BLaER1 (cell line): ENCODE results near the gene LNX2.

Experiments
- H3K27ac ChIP-seq: shearing (Covaris generic); formaldehyde crosslinking; 2 replicates; pipeline ENCODE4 v1.8.1; 2022
- H3K27me3 ChIP-seq: shearing (Covaris generic); formaldehyde crosslinking; 2 replicates; pipeline ENCODE4 v1.8.1; 2022
- H3K36me3 ChIP-seq: shearing (Covaris generic); formaldehyde crosslinking; 2 replicates; pipeline ENCODE4 v1.8.1; 2022
- H3K4me1 ChIP-seq: shearing (Covaris generic); formaldehyde crosslinking; 2 replicates; pipeline ENCODE4 v1.8.1; 2022
- H3K4me2 ChIP-seq: shearing (Covaris generic); formaldehyde crosslinking; 2 replicates; pipeline ENCODE4 v1.8.1; 2022
- H3K4me3 ChIP-seq: shearing (Covaris generic); formaldehyde crosslinking; 2 replicates; pipeline ENCODE4 v1.8.1; 2022
- H3K9ac ChIP-seq: shearing (Covaris generic); formaldehyde crosslinking; 2 replicates; pipeline ENCODE4 v1.8.1; 2022
- H3K9me3 ChIP-seq: shearing (Covaris generic); formaldehyde crosslinking; 2 replicates; pipeline ENCODE4 v1.8.1; 2022
- H4K20me1 ChIP-seq: shearing (Covaris generic); formaldehyde crosslinking; 2 replicates; pipeline ENCODE4 v1.8.1; 2022
- Cebpa-rat ChIP-seq: shearing (Covaris generic); IDR thresholded peaks from 2 replicates; pipeline ENCODE4 v1.8.1; 2022

LNX2 gene

DNA sequence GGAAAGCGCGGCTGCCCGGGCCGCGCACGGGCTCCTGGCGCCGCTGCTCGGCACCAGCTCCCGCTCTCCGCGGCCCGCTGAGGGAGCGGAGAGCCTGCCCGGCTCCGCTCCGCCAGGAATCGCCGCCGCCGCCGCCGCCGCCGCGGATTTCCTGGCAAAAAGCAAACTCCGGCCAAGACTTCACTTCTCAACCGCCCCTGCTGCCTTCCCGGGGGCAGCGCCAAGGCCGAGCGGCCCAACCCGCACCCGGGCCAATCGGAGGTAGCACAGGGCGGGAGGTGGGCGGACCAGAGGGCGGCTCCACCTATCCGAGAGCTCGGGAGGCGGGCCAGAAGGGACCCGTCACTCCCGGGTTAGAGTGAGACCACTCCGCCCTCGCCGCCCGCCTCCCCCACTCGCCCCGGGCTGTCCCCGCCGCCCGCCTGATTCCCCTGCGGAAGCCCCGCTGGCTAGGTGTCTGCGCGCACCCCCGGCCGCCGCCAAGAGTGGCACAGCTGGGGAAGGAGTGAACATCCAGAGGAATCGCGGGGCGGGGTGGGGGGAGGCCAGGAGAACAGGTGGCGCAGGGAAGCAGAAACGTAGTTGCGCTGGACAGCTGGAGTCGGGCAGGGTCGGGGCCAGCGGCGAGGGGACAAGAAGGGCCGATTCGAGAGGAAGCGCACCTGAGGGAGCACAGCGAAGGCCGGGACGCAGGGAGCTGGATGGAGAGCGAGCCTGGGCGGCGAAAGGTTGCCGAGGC lies at the start of gene LNX2:
TSS of gene LNX2 (minus strand) at position 153 of the 739 bp plus-strand sequence. CDS start 38,826 bp downstream, outside the sequence.
- TF ChIP-seq Cebpa-rat, result no peak
- H3K4me1 ChIP-seq, result peaks cover 40% of the 10 kb centered on the region
- peaks cover 32% of the 10 kb centered on the region for H3K36me3 ChIP-seq
- H3K9ac ChIP-seq, result peak within 1 kb of the TSS; percentile 88
- H3K27ac ChIP-seq, result peak within 1 kb of the TSS; percentile 88
- no peaks in the 10 kb centered on the region for H3K9me3 ChIP-seq
- peak within 1 kb of the TSS; percentile 95 for H3K4me2 ChIP-seq
- H3K27me3 ChIP-seq, result no peaks in the 10 kb centered on the region
- H3K4me3 ChIP-seq, result peak within 1 kb of the TSS; percentile 92
- peaks cover 76% of the 10 kb centered on the region for H4K20me1 ChIP-seq

GRCh38 chr13:27667946-27668345 lies 47.6 kb upstream of the LNX2 start:
- Histone ChIP-seq H3K4me1 (0 out of 2 replicates have a peak, but pooled peaks cover 4% of the 10 kb centered on the region), H3K4me2 (no peak overlapping the region), H3K9me3 (peaks cover 7% of the 10 kb centered on the region; the same call in 1 of the 2 replicates), H3K9ac (no peak overlapping the region), H4K20me1 (peaks cover 27% of the 10 kb centered on the region), H3K36me3 (peaks cover 45% of the 10 kb centered on the region), H3K4me3 (no peak overlapping the region), H3K27ac (no peak overlapping the region), H3K27me3 (no peaks in the 10 kb centered on the region)
- no peak for TF ChIP-seq Cebpa-rat

DNA sequence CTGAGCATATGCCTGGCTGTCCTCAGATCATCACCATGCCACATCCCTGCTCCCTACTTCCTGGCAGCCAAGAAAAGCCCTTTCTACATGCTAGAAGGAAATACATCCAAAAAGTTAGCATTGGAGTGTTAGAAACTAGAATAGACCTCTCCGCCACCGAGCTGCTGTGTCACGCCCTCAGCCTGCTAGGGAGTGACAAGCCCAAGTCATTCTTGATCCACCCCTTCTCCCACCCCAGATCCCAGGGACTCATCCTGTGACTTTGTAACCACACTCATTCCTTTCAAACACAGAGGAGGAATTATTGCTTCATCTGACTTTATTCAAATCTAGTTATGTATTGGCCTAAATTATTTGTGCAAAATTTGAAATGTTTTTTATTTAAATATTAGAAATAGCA lies 46.6 kb upstream of the LNX2 start:
- Histone ChIP-seq H3K27me3 (no peaks in the 10 kb centered on the region), H3K9me3 (peaks cover 4% of the 10 kb centered on the region; the same call in 1 of the 2 replicates), H3K9ac (no peak overlapping the region), H3K27ac (no peak overlapping the region), H3K36me3 (peaks cover 45% of the 10 kb centered on the region), H4K20me1 (peaks cover 37% of the 10 kb centered on the region), H3K4me3 (no peak overlapping the region), H3K4me1 (0 out of 2 replicates have a peak, but pooled peaks cover 4% of the 10 kb centered on the region), H3K4me2 (no peak overlapping the region)
- TF ChIP-seq Cebpa-rat, result no peak

GRCh38 chr13:27665761-27666160 lies 45.4 kb upstream of the LNX2 start:
- 0 out of 2 replicates have a peak, but pooled peaks cover 4% of the 10 kb centered on the region for H3K4me1 ChIP-seq
- no peak overlapping the region for H3K9ac ChIP-seq
- H3K4me2 ChIP-seq, result no peak overlapping the region
- no peak for TF ChIP-seq Cebpa-rat
- H3K36me3 ChIP-seq, result peaks cover 55% of the 10 kb centered on the region
- no peak overlapping the region for H3K4me3 ChIP-seq
- H3K27me3 ChIP-seq, result no peaks in the 10 kb centered on the region
- H3K27ac ChIP-seq, result no peak overlapping the region
- H3K9me3 ChIP-seq, result no peaks in the 10 kb centered on the region
- peaks cover 49% of the 10 kb centered on the region for H4K20me1 ChIP-seq

GRCh38 chr13:27665333-27665732 lies 45.0 kb upstream of the LNX2 start:
- no peak for TF ChIP-seq Cebpa-rat

GRCh38 chr13:27663947-27664346 lies 43.6 kb upstream of the LNX2 start:
- Histone ChIP-seq H3K27ac (no peak overlapping the region), H3K27me3 (no peaks in the 10 kb centered on the region), H3K4me3 (no peak overlapping the region), H3K4me2 (no peak overlapping the region), H3K36me3 (peaks cover 72% of the 10 kb centered on the region), H3K9ac (no peak overlapping the region), H3K4me1 (0 out of 2 replicates have a peak, but pooled peaks cover 4% of the 10 kb centered on the region), H3K9me3 (no peaks in the 10 kb centered on the region), H4K20me1 (peaks cover 67% of the 10 kb centered on the region)
- TF ChIP-seq Cebpa-rat, result no peak

More at GRCh38 chr13:27665333-27665732, 45.0 kb upstream of the LNX2 start:
- H3K27me3 ChIP-seq, result no peaks in the 10 kb centered on the region
- no peaks in the 10 kb centered on the region for H3K9me3 ChIP-seq
- H3K4me3 ChIP-seq, result no peak overlapping the region
- H3K27ac ChIP-seq, result no peak overlapping the region
- peaks cover 53% of the 10 kb centered on the region for H4K20me1 ChIP-seq
- peaks cover 59% of the 10 kb centered on the region for H3K36me3 ChIP-seq
- no peak overlapping the region for H3K4me2 ChIP-seq
- no peak overlapping the region for H3K9ac ChIP-seq
- 0 out of 2 replicates have a peak, but pooled peaks cover 4% of the 10 kb centered on the region for H3K4me1 ChIP-seq

GRCh38 chr13:27662738-27663470 lies 42.6 kb upstream of the LNX2 start:
- peaks cover 71% of the 10 kb centered on the region for H3K36me3 ChIP-seq
- no peak overlapping the region for H3K4me3 ChIP-seq
- no peak for TF ChIP-seq Cebpa-rat

GRCh38 chr13:27661017-27661416 lies 40.7 kb upstream of the LNX2 start:
- H3K4me3 ChIP-seq, result no peak overlapping the region
- no peak overlapping the region for H3K27ac ChIP-seq
- H3K36me3 ChIP-seq, result peaks cover 72% of the 10 kb centered on the region
- no peaks in the 10 kb centered on the region for H3K27me3 ChIP-seq
- no peak overlapping the region for H3K9ac ChIP-seq
- H3K4me1 ChIP-seq, result 0 out of 2 replicates have a peak, but pooled peaks cover 4% of the 10 kb centered on the region
- peaks cover 94% of the 10 kb centered on the region for H4K20me1 ChIP-seq
- TF ChIP-seq Cebpa-rat, result no peak
- H3K4me2 ChIP-seq, result no peak overlapping the region
- no peaks in the 10 kb centered on the region for H3K9me3 ChIP-seq

More at GRCh38 chr13:27662738-27663470, 42.6 kb upstream of the LNX2 start:
- Histone ChIP-seq H3K4me2 (no peak overlapping the region), H3K27me3 (no peaks in the 10 kb centered on the region), H3K9ac (no peak overlapping the region), H3K9me3 (no peaks in the 10 kb centered on the region), H4K20me1 (peaks cover 77% of the 10 kb centered on the region), H3K4me1 (0 out of 2 replicates have a peak, but pooled peaks cover 4% of the 10 kb centered on the region), H3K27ac (no peak overlapping the region)

- Histone ChIP-seq H3K4me2 (no peak overlapping the region), H3K27ac (no peak overlapping the region), H3K9me3 (no peaks in the 10 kb centered on the region), H3K27me3 (no peaks in the 10 kb centered on the region), H4K20me1 (peaks cover 94% of the 10 kb centered on the region), H3K4me1 (no peaks in the 10 kb centered on the region), H3K4me3 (no peak overlapping the region), H3K36me3 (peaks cover 67% of the 10 kb centered on the region), H3K9ac (no peak overlapping the region)
- TF ChIP-seq Cebpa-rat, result no peak
Measured at GRCh38 chr13:27660511-27660910, 40.2 kb upstream of the LNX2 start.
